Measurements from ENCODE around the gene SLC25A42.

GRCh38 chr19:19105365-19106055 lies 41.7 kb downstream of the SLC25A42 start:
- TF ChIP-seq CTCF (IDR thresholded peaks at IDR 0.05), result no peak
- TF ChIP-seq FOXJ3 (CRISPR knock-in tag; IDR thresholded peaks at IDR 0.05; ENCODE audit: borderline replicate concordance), result no peak
